GM18520 (cell line): ENCODE results near the gene CLEC2D.
"Not testable (repeated sequence)": the region's sequence is repeated elsewhere in the genome, so short reads cannot be mapped to it uniquely, and the experiment has no call there.

Experiments used
- ATAC-seq: cut with Tn5 transposase; IDR thresholded peaks from one replicate; pipeline ENCODE4 v1.9.1; 2021; ENCODE audit not compliant: unreplicated experiment

The CLEC2D gene, protein sequence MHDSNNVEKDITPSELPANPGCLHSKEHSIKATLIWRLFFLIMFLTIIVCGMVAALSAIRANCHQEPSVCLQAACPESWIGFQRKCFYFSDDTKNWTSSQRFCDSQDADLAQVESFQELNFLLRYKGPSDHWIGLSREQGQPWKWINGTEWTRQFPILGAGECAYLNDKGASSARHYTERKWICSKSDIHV

DNA sequence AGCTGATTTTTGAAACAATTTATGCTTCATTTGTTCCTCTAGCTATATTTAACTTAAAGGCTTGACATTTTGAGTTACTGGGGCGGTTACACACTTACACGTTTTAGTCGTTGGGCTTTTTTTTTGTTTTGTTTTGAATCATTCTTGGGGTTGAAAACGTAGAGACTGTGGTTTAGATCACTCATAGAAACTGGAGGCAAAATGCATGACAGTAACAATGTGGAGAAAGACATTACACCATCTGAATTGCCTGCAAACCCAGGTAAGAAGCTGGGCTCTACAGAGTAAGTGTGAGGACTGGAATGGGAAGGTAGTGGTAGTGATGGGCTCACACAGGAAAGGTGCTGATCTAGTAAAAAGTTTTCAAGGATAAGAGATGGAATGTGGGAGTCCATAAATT lies at the start of gene CLEC2D:
TSS of gene CLEC2D (plus strand) at position 180 of the 400 bp plus-strand sequence. CDS start at position 202, 22 bp downstream.
- peak; percentile 40 for ATAC-seq

DNA sequence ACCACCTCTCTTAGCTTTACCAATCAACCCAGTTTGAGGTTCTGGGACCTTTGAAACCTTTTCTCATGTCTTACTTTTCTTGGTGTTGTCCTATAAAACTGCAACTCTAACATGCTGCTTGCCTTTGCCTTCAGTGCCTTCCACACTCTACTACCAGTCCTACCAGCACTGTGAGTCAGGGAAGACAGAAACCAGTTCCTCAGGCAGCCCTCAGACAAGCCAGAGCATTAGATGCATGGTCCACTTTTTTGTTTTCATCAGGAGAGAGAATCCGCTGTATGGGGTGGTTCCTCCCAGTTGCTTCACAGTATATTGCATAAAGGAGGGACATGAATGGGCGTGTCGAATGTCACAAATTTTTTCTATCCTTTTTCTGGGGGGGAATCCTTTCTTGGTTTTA lies 44.5 kb upstream of the CLEC2D start:
- ATAC-seq, result no peak

DNA sequence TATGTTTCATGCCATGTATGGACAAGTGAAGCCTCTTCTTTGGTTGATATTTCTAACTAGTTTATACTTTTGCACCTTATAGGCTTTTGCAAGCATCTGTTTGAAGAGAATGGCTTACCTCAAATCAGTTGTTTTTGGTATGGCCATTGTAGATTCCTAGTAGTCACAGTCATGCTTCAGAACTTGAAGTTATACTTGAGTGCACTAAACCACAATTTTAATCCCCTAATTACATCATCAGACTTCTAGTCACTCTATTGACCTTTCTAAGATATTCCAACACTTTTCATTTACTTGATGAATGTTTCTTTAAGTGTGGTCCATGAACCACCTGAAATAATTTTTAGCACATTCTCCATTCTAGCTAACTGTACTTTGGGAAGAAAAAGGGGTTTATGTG lies 43.2 kb upstream of the CLEC2D start:
- ATAC-seq, result no peak

DNA sequence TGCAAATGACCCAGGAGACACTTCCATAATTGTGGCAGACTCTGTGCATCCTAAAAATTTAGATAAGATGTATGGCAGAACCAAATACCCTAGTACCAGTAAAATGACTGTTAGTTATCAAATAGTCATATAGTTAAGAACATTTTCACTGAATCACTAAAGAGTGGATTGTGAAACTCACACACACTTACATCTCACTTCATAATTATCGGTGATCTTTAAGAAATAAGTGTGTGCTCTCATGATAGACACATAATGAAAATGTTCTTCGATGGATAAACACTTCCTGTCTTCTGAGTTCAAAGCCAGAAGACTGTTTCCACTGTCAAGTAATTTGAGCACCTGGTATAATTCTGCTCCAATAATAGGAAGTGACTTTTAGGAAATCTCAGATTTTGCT lies 42.7 kb upstream of the CLEC2D start:
- no peak for ATAC-seq

DNA sequence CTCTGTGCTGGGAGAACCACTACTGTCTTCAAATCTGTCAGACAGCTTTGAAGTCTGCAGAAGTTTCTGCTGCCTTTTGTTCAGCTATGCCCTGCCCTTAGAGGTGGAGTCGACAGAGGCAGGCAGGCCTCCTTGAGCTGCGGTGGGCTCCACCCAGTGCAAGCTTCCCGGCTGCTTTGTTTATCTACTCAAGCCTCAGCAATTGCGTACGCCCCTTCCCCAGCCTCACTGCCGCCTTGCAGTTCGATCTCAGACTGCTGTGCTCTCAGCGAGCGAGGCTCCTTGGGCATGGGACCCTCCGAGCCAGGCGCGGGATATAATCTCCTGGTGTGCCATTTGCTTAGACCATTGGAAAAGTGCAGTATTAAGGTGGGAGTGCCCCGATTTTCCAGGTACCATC lies 36.7 kb upstream of the CLEC2D start:
- no peak for ATAC-seq

DNA sequence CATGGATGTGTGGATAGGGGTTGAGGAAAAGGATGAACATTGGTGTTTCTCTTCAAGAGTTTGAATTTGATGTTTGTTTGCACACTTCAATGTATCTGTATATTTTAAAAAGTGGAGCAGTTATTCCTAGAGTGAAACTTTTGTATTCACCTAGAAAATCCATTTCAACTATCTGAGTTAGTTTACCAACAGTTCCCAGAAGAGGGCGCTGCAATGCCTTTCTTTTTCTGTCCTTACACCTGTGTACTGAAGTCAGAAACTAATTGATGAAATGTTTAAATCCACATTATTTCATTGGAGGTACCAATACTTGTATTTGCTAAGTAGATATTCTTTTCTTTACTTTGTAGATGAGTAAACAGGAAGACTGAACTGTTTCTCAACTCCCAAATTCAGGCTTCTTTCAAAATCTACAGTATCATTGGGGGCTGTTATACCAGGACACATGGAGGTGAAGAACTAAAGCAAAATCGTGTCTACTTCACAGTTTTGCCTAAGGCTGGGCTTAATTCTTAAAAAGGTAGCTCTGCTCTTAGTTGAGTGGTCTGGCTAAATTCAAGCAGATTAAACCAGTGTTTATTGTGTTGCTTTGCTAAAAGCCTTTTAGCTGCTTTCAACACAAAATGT lies 35.2 kb upstream of the CLEC2D start:
- no peak for ATAC-seq

DNA sequence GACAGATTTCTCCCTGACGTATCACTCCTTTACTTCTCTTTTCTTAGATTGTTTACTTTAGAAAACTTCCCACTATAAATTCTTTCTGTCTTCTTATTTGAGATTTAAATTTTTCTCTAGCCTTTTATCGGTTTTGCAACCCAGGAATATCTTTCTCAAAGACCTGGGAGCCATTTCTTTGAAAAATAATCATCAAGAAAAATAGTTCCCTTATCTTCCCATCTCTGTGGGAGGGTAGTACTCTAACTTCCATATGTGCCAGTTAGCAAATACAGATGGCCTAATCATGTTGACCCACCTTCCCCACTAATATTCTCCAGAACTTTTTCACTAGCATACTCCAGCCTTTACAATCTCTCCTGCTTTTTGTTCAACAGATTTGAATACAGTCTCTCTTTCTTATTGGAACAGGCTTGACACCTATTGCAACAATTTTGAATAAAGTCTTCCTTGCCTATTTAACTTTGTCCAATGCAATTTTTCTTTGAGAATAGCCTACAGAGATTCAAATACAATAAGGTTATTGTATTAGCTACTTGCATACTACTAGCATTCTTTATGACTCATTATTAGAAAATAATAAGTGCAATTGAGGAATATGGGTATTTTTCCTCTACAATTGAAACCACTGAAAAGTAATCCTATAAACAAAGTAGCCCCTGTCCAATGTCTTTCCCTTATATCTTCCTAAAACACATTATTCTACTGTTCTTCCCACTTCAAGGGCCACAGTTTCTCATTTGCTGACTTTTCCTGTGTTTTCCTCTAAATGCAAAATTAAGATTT lies 34.4 kb upstream of the CLEC2D start:
- ATAC-seq, result no peak

DNA sequence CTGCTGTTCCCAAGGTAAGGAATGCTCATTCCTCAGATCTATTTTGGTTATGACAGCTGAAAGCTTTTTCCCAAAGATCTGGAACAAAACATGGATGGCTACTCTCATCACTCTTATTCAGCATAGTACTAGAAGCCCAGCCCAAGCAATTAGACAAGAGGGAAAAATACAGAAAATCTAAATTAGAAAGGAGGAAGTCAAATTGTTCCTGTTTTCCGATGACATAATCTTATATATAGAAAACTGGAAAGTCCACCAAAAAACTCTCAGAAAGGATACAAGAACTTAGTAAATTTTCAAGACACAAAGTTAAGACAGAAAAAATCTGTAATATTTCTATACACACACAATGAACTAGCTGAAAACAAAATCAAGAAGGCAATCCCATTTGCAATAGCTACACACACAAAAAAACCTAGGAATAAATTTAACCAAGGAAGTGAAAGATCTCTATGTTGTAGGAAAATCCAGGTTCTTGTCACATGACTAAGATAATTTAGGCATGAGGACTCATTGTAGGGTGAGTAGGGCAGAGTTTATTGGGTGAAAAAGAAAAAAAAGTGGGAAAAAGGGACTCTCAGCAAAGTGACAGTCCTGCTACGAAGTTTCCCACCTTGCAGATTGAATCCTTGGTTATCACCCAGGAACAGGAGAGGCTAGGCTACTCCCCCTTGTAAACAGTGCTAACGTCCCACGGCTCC lies 33.2 kb upstream of the CLEC2D start:
- no peak for ATAC-seq

DNA sequence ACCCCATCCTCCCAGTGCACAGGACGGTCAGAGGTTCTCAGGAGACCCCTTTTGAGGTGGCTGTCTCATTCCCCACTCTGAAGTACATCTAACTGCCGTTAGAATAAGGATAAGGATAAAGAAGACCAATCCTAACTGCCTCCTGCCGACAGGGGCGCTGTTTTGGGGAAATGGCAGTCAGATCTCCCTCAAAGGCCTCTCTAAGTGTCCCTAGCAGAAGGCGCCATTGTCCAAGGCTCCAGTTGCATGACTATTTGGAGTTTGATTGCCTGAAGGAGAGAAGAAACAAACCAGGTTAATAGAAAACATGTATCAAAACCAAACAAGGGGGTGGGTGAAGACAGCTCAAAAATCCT lies 32.7 kb upstream of the CLEC2D start:
- no peak for ATAC-seq

DNA sequence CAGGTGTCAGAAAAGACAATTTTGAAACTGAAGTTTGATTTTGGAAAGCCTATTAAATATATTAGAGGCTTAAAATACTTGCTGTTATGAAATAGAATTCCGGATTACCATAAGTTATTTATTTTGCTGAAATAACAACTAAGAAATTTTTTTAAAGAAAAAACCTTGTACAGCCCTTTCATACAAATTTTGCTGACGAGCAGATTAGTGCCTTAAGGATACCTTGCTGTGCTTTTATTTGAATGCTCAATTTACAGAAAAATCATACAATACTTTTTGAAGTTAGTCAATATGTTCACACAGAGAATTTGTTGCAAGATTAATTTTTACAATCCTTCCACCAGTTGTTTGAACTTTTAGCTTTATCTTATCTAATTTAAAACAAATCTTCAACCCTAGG lies 29.5 kb upstream of the CLEC2D start:
- no peak for ATAC-seq

DNA sequence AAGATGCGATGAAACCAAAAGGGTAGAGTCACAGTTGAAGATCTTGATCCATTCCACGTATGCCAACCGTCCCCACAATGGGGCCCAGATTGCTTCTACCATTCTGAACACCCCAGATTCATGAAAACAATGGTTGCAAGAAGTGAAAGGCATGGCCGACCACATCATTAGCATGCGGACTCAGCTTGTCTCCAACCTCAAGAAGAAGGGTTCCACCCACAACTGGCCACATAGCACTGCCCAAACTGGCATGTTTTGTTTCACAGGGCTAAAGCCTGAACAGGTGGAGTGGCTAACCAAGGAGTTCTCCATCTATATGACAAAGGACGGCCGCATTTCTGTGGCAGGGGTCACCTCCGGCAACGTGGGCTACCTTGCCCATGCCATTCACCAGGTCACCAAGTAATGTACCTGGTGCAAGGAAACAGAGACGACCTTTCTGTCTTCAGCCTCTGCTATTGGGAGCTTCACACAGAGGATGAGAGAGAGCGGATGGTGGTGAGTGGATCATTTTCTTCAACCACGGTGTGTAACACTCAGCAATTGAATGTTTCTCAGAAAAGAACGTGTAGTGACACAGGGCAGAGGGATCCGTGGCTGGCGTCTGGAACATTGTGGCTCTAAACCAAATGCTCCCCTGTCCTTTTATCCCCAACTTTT lies 26.8 kb upstream of the CLEC2D start:
- ATAC-seq, result no peak

DNA sequence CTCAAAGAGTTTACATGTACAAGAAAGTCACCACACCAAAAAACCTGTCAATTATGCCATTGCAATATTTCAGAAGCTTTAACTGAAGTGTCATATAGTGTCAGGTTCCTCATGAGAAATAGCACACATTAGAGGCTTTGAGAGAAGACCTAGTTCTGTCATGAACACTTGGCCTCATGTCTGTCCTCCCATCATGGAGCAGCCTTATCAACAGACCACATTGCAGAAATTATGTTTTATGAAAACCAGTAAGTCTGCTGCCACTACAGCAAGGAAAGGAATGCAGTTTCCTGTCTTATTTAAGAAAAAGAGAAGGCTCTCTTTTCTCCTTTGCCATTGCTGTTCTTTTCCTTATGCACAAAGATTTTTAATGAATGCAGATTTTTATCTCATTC lies 26.2 kb upstream of the CLEC2D start:
- no peak for ATAC-seq

DNA sequence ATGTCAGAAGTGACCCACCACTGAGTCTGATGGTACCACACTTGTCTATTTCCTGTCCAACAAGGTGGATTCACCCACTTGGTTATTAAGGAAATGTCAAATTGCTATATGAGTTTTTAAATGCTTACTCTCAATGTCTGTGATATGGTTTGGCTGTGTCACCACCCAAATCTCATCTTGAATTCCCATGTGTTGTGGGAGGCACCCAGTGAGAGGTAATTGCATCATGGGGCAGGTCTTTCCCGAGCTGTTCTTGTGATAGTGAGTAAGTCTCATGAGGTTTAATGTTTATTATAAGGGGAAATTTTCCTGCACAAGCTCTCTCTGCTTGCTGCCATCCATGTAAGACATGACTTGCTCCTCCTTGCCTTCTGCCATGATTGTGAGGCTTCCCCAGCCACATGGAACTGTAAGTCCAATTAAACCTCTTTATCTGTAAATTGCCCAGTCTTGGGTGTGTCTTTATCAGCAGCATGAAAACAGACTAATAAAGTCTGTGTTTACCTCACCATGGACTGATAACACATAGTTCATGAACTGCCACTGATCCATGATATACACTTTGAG lies 24.4 kb upstream of the CLEC2D start:
- ATAC-seq, result not testable (repeated sequence)

DNA sequence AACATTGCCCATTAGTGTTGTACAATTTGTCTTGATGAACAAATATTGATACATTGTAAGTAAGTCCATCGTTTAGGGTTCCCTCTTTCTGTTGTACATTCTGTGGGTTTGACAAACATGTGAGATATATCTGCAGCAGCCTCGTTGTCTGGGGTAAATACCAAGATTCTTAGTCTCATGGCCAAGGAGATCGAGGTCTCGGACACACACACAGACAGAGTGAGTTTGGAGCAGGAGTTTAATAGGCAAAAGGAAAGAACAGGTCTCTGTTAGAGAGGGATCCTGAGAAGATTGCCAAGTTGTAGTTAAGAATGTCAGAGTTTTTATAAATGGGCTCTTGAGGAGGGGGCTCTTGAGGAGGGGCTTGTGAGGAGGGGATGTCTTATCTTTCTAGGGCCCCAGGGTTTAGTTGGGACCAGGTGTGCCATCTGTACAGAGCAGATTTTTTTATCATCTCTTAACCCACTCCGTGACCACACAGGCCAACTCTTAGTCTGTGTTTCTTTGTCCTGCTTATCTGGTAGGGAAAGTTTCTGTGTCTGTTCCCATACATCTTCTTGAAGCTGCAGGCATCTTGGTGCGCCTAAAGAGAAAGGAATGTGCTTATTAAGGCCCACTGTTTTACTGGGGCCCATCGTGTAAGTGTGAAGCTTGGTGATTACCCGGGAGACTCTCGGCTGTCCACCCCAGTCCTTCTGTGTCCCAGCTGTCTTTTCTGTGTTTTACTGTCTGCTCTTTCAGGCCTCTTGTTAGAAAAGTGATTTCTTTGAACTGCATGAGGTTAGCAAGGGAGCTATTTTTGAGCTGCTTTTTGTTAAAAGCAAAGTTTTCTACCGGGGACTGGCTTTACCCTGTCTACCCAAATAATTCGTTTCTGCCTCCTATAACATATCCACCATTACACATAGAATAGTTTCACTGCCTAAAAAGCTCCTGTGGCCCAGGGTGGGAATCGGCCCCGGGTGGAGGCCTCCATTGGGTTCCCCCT lies 22.4 kb upstream of the CLEC2D start:
- no peak for ATAC-seq

DNA sequence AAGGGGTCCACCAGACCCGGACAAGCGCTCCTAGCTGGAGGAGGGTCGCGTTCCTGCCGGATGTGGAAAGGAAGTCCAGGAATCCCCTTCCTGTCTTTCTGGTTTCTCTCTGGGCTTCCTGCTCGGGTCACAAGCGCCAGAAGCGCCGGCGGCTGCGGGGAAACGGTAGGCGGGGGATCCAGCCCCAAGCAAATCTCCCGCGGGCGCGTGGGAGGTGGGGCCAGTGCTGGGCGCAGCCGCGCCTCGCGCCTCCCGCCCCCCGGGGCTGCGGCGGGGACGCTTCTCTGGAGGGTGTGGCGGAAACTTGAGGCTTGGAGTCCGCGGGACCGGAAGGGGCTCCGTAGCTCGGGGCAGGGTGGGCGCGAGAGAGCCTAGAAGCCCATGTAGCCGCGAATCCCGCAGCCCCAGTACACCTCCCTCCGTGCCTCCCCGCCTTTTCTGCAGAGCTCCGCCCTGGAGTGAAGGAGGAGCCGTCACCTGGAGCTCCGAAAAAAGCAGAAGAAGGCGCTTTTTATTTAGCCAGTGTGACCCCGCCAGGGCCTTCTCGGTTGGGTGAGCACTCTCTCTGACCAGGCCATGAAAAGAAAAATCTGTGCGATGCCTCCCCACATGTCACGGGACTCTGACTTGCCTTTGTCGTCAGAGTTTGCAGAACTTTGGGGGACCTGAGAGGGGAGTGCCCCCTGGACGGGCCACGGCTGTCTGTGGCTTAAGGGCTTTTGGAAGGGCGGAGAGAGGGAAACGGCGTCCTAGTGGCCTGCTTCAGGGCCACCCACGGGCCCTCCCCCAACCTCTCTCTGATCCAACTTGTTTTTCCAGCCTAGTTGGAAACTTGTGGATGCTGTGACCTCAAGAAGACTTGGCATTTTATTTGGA lies 21.4 kb upstream of the CLEC2D start:
- peak; percentile 40 for ATAC-seq

DNA sequence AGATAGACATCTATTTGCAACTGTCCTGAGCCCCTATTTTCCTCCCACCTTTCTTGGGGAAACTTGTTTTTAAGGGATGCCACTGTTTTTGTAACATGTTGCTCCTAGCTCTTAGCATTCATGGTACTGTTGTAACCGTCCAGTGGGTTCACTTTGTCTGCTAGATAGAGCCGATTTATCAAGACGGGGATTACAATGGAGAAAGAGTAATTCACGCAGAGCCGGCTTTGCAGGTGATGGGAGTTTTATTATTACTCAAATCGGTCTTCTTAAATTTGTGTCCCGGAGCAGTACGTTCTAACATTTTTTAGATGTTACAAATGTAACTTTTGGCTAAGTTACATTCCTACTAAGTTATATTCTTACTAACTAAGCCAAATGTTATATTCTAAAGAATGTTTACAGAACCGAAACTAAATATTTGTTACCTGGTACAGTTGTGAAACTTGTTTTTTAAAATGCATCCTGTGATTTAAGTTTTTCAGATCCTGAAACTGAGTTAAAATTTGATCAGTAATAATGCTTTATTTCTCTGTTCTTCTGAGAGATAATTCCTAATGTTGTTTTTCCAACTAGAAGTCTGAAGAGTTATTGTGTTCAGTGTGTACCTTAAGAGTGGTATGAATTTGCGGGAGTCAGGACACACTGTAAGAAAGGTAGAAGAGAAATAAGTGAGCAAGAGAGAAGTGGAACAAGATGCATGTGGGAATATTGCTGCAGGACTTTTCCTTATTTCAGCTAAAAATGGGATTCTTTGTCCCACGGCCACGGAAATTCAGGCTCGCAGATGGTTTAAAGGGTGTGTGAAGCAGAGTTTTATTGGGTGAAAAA lies 20.6 kb upstream of the CLEC2D start:
- no peak for ATAC-seq

DNA sequence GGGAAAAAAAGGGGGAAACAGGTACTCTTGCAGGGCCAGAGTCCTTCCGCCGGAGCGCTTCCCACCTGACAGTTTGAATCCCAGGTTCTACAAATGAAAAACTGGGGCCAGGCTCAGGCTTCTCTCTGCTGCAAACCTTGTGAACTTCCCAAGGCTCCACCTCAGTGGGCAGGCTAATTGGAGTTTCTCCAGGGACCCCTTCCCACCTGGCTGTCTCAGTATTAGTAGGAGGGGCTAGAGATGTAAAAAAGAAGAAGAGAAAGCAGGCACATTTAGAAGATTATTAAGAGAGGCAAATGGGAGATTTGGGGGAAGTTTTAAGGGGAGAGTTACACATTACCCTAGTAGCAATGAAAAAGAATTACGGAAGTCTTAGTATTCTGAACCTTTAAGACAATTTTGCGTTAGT lies 20.0 kb upstream of the CLEC2D start:
- no peak for ATAC-seq

DNA sequence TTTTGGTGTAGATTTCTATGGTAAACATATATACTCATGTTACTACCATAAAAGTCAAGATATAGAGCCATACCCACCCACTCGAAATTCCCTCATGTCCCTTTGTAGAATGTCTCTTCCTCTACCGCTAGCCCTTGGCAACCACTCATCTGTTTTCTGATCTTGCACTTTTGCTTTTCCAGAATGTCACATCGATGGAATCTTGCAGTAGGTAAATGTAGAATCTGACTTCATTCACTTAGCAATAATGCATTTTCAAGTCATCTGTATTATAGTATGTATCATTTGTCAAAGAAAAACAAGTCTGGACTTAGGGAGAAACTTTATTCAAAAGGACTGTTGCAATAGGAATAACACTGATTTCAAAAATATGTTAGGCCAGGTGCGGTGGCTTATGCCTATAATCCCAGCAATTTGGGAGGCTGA lies 19.3 kb upstream of the CLEC2D start:
- no peak for ATAC-seq
